HG03378 (cell line): Measurements from ENCODE around the gene PDE8A.

Source experiments
- ATAC-seq: cut with Tn5 transposase; IDR thresholded peaks from one replicate; pipeline ENCODE4 v1.9.1; 2021; ENCODE audit warnings: mild to moderate bottlenecking, moderate library complexity; ENCODE audit not compliant: unreplicated experiment

Gene PDE8A

DNA sequence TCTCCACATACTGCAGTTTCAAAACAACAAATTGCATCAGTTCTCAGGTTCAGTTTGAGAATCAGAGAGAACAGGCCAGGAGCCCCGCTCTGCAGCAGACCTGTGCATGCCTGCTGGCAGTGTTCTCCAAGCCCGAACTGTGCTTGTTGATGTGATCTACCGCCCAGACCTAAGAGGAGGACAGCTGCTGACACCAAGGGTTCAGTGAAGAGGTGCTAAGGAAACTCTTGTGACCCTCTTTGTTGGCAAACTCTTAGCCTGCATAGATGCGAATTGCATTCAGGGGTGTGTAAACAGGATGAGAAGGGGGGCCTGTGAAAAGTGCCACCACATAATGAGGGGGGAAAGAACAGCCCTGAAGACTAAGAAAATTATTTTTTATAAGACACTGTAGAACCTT is 89.8 kb downstream of the PDE8A start:
- no peak for ATAC-seq

DNA sequence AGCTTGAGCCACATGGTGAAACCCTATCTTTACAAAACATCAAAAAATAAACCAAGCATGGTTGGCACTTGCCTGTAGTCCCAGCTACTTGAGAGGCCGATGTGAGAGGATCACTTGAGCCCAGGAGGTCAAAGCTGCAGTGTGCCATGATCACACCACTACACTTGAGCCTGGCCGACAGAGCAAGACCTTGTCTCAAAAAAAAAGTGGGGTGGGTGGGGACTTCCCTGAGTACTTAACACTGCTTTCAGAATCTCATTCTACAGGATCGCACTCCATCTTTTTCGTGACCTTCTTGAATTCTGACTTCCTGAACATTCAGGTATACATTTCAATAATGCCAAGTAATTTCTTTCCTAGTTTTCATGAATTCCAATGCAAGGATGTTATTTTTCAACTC is 91.3 kb downstream of the PDE8A start:
- no peak for ATAC-seq

- ATAC-seq: peak; percentile 91
Observed at GRCh38 chr15:85073556-85074194, 92.0 kb downstream of the PDE8A start.

GRCh38 chr15:85086855-85087254 is 105.2 kb downstream of the PDE8A start:
- ATAC-seq: no peak

- no peak for ATAC-seq
Observed at GRCh38 chr15:85088300-85088699, 106.6 kb downstream of the PDE8A start.

DNA sequence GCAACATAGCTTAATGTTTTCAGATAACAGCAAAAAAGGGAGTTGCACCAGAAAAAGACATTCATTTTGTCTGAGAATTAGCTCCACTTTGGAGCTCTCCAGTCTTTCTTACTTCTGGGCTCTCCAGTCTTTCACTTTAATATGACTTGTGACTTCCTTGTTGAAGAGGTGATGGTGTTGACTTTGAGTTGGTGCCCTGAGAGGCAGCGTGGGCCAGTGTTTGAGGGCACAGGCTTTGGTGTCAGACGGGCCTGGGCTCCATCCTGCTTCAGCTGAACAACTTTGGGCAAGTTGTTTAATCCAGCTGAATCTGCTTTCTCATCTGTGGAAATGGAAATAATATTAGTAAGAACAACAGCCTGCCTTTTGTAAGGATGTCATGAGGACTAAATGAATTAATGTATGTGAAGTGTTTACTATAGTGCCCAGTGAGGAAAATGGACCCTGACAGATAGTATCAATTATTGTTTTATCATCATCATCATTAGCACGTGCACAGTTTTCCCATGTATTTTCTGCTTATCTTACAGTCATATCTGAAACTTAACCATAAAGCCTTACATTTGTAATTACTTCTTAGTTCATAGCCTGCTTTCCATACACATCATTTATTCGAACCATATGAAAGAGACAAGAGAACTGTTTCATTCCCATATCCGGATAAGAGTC is 108.4 kb downstream of the PDE8A start:
- no peak for ATAC-seq

- ATAC-seq: no peak
Observed at GRCh38 chr15:85091990-85092389, 110.3 kb downstream of the PDE8A start.

- no peak for ATAC-seq
Observed at GRCh38 chr15:85094685-85095084, 113.0 kb downstream of the PDE8A start.

DNA sequence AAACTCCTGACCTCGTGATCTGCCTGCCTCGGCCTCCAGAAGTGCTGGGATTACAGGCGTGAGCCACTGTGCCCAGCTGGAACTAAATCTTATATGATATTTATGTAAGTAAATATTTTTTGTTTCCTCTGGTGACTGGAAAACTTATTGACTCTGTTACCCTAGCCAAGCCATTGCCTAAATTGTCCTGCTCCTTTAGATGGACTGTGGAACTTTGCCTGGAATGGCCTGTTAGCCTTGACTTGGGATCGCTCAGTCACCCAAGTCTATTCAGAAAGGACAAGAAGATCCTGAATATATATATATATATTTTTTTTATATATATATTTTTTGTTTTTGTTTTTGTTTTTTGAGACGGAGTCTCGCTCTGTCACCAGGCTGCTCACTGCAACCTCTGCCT is 113.9 kb downstream of the PDE8A start:
- ATAC-seq: no peak

DNA sequence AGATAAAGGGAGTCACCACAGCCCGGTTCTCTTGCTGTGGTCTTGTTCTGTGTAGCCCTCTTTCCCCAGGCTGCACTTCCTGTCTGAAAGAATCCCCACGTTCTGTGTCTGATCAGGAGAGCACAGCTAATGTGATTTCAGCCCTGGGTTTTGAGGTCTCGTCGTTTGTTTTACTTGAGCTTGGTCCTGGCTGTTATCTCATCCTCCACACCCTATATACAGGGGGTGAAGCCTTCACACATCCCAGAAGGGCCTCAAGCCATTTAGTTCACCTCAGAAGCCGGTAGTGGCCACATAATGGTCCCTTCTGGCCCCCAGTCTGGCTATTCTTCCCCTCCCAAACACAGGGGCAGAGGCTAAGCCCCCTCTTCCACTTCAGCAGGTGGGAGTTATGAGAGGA is 115.6 kb downstream of the PDE8A start:
- ATAC-seq: no peak

GRCh38 chr15:85097725-85098124 is 116.1 kb downstream of the PDE8A start:
- no peak for ATAC-seq

GRCh38 chr15:85099195-85099803 is 117.6 kb downstream of the PDE8A start:
- no peak for ATAC-seq

GRCh38 chr15:85100186-85100937 is 118.7 kb downstream of the PDE8A start:
- no peak for ATAC-seq

GRCh38 chr15:85104584-85104983 is 122.9 kb downstream of the PDE8A start:
- ATAC-seq: no peak

- no peak for ATAC-seq
Observed at GRCh38 chr15:85108136-85108535, 126.5 kb downstream of the PDE8A start.

- no peak for ATAC-seq
Observed at GRCh38 chr15:85109333-85109732, 127.7 kb downstream of the PDE8A start.

DNA sequence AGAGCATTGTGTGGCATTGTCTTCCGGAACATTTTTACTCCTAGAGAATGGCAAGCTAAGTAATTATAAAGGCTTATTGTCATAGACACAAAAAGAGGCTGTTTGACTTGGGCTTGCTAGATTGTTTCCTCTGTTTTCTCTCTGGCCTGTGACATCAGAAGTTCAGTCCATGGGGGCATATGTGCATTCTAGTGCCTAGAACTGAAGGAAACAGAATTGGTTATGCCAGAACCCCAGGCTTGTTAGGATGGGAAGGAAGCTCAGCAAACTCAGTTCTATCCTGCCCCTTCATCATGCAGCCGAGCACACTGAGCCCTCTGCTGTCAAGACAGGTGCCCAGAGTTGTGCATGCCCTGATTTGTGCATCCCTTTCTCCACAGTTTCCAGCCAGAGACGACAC is 131.3 kb downstream of the PDE8A start:
- ATAC-seq: no peak

GRCh38 chr15:85114886-85115285 is 133.2 kb downstream of the PDE8A start:
- ATAC-seq: no peak

- ATAC-seq: no peak
Observed at GRCh38 chr15:85116066-85116465, 134.4 kb downstream of the PDE8A start.

GRCh38 chr15:85116494-85116893 is 134.8 kb downstream of the PDE8A start:
- ATAC-seq: no peak

- no peak for ATAC-seq
Observed at GRCh38 chr15:85116925-85117646, 135.4 kb downstream of the PDE8A start.
